GM21367 (cell line): ENCODE results near the gene MX2.

Experiments used
- ATAC-seq: cut with Tn5 transposase; IDR thresholded peaks from one replicate; pipeline ENCODE4 v1.9.1; 2021; ENCODE audit not compliant: unreplicated experiment

Gene MX2

GRCh38 chr21:41432562-41433460, 71.0 kb downstream of the MX2 start:
- ATAC-seq = no peak

DNA sequence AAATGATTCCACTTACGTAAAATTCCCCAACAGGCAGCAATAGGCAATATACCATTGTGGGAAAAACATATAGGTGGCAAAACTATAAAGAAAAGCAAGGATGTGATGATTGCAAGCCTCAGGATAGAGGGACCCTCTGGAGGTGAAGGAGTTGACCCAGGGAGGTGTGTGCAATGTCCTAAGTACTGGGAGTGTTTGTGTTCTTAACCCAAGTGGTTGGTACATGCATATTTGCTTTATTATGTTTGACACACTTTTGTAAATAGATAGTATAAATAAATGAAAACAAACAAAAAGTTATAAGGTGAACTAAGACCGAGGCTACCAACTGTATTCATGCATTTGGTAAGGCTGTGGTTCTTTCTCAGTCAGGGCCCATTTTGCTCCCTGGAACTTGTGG, 71.7 kb downstream of the MX2 start:
- no peak for ATAC-seq

GRCh38 chr21:41435706-41436105, 73.9 kb downstream of the MX2 start:
- ATAC-seq = no peak

DNA sequence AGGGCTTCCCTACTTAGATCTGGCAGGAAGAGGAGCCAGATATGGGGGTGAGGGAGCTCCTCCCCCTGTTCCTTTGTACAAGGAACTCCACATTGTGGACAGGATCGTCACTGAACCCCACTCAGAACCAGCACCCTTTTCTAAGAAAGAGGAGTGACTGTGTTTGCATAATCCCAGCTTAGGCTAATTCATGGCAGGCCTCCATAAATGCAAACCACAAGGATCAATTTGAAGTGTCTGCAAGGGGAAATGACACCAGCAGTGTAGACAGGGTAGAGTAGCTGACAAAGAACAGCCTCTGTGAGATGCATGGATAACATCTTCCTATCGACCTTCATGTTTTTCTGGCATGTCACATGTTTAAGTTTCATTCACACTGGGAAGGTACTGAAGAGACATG, 75.9 kb downstream of the MX2 start:
- ATAC-seq = no peak

- no peak for ATAC-seq
These were observed 76.7 kb downstream of the MX2 start for GRCh38 chr21:41438425-41439113.

DNA sequence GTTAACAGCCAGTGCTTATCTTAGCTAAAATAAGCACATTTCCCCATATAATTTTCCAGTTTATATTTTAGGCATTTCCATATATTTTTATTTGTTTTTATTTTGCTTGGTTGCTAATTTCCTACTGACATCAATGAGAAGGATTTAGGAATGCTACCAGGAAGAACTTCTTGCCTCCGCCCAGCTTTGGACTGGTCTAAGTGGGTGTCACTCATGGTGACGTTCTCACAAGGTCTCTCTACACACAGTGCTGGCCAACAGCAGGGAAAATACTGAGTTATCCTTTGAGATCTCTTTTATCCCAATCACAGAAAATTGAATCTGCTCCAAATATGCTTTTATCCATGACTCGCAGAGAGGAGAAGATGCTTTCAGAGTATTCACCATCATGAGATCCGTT, 77.4 kb downstream of the MX2 start:
- ATAC-seq = no peak

GRCh38 chr21:41441546-41441945, 79.7 kb downstream of the MX2 start:
- no peak for ATAC-seq

DNA sequence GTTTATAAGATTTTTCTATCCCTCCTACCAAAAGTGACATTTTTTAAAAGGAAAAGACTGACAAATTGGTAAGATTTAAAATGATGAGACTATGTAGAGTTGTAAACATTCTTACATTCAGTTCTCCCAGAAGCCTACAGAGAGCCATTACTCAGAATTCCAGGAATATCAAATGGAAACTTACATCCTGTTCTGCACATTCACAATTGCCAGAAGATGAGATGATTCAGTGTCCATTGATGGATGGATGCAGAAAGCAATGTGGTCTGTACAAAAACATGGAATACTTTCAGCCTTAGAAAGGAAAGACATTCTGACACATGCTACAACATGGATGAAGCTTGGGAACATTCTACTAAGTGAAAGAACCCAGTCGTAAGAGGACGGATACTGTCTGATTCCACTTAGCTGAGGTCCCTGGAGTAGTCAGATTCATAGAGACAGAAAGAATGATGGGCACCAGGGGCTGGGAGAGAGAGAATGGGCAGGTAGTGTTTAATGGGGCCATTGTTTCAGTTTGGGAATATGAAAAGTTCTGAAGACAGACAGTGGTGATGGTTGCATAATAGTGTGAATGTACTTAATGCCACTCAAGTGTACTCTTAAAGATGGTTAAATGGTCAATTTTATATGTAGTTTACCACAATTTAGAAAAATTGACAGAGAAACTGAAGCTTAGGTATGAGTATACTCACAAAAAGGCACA, 80.8 kb downstream of the MX2 start:
- ATAC-seq = no peak

- ATAC-seq = no peak
These were observed 81.7 kb downstream of the MX2 start for GRCh38 chr21:41443562-41443961.

DNA sequence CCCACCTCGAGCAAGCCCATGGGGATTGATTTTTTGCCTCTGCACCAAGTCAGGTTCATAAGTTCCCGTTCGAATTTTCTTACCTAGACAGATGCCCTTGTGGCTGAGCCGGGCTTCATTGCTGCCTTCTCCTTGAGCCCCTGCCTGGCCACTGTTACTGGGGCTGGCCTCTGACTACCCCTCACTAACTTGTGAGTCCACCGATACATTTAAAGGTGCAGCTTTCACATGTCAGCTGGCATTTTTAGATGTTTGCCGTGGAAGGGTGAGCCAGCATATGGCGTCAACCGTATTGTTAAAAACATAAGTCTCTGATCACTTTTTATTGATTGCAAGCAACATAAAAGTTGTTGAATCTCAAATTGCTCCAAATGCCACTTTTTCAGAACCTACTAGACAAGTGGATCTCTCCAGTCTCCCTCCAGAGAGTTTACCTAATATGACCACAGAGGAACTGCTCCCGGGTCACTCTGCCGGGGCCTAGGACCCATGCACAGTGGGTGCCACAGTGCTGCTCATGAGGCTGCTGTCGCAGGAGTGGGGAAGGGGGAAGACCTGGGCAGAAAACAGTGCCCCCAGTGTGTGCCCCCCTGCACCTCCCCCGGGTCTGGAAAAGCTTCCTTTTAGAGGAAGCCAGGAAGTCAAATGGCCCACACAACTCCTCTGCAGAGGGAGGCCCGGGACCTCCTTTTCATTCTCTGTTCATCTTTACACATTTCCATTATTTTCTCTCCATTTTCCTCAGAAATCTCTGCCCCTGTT, 83.1 kb downstream of the MX2 start:
- no peak for ATAC-seq

DNA sequence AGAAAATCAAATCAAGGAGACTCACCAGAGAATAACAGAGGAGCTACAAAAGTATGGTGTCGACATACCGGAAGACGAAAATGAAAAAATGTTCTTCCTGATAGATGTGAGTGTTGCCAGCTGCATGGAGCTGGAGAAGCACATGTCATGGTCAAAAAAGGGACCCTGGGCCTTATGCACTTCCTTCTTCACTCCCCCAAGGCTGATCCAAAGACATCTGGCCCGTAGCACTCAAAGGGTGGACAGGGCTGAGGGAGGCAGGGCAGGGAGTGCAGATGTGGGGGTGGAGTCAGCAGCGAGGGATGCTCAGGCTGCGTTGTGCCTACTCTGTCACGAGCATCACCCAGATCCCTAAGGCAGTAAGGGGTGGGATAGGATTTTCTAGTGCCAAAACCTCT, 83.6 kb downstream of the MX2 start:
- no peak for ATAC-seq

DNA sequence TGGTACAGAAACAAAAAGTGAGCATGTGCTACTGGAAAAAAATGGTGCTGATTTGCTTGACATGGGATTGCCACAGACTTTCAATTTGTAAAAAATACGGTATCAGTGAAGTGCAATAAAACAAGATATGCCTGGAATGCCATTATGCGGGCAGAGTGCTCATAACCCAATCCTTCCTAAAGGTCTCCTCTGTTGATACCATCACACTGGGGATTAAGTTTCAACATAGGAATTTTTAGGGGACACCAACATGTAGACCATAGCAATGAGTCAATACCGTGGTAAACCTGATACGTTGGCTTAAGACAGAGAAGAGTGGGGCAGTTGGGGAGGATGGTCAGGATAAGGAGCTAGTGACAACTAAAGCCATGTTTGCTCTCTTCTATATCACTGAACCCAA, 84.8 kb downstream of the MX2 start:
- no peak for ATAC-seq

DNA sequence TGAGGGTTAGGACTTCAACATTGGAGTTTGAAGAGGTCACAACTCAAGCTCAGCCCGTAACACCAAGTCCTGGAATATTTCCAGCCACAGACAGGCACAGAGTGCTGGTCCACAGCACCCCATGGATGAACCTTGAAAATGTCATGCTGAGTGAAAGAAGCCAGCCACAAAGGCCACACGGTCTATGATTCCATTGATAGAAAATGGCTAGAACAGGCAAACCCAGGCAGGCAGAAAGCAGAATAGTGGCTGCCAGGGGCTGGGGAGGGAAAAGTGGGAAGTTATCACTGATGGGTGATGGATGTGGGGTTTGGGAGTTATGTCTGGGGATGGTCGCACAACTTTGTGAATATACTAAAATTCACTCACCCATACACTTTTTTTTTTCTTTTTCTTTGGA, 85.5 kb downstream of the MX2 start:
- ATAC-seq = no peak

- ATAC-seq = no peak
These were observed 87.8 kb downstream of the MX2 start for GRCh38 chr21:41449613-41450012.

DNA sequence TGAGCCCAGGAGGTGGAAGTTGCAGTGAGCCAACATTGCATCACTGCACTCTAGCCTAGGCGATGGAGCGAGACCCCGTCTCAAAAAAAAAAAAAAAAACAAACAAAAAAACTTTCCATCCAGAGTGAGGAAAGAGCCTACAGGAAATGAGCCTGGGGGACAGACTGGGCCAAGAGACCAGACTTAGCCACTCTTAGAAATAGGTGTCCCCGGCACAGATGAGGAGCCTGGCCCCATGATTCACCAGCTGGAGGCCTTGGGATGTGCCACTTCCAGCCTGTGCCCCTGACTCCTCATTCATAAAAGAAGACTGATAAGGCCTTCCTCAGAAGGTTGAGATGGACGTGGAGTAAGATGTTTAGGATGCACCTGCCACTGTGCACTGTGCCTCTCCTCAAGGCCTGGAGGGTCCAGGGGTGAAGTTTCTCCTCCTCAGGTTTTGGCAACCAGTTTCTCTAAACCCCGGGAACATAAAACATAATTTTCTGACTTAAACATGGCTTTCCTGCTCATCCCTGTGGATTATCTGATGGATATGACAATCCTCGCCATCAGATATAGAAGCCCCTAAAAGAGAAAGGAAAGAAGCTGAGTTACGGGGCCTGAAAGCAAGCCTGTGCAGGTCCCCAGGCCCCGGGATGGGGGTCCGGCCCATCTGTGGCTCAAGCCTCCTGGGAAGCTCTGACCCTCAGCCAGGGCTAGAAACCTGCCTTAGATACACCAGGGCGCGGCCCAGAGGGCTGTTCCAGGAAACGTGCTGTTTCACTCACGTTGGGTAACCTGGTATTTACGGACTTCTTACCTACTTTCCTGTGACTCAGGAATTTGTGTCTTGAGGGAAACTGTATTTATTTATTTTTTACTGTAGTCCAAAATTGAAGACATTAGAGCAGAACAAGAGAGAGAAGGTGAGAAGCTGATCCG, 90.2 kb downstream of the MX2 start:
- ATAC-seq = no peak

DNA sequence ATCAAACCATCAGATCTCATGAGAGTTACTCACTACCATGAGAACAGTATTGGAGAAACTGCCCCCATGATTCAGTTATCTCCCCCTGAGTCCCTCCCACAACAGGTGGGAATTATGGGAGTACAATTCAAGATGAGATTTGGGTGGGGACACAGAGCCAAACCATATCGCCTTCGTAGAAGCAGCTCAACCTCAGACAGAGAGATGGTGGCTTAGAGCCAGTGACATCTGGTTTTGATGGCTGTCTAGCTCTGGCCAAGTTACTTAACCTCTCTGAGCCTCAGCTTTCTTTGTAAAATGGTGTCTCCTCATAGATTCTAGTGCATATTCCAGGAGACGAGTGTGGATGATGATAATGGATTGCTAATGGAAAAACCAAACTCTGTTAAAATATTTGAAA, 91.4 kb downstream of the MX2 start:
- ATAC-seq = no peak

- ATAC-seq = no peak
These were observed 91.9 kb downstream of the MX2 start for GRCh38 chr21:41453761-41454160.

DNA sequence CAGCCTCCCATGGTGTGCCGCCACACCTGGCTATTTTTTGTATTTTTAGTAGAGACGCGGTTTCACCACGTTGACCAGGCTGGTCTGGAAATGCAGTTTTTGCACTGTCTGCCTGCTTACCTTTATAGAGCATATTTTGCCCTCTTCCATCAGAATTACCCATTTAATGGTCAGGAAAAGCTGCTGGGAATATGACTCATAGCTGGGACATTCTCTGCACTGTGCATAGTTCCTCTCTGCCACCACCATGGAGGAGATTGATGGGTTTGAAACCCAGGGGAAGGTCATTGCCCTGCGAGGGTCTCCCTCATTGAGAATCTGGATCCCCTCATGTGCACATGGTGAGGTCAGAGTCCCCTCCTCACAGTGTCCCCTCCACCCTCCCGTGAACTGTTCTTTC, 96.3 kb downstream of the MX2 start:
- ATAC-seq = no peak

DNA sequence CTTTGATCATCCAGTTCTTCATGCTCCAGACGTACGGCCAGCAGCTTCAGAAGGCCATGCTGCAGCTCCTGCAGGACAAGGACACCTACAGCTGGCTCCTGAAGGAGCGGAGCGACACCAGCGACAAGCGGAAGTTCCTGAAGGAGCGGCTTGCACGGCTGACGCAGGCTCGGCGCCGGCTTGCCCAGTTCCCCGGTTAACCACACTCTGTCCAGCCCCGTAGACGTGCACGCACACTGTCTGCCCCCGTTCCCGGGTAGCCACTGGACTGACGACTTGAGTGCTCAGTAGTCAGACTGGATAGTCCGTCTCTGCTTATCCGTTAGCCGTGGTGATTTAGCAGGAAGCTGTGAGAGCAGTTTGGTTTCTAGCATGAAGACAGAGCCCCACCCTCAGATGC, 96.7 kb downstream of the MX2 start:
- ATAC-seq = no peak
